ENCODE results near the gene CCDC85C.

CCDC85C gene

GRCh38 chr14:99556134-99556791, 47.7 kb downstream of the CCDC85C start:
- no peak for DNase-seq (ENCODE audit: low read depth)

- no peak for DNase-seq (ENCODE audit: low read depth)
Measured at GRCh38 chr14:99554757-99555531, 49.1 kb downstream of the CCDC85C start.

- no peak for DNase-seq (ENCODE audit: low read depth)
Measured at GRCh38 chr14:99554184-99554583, 49.8 kb downstream of the CCDC85C start.

- no peak for DNase-seq (ENCODE audit: low read depth)
Measured at GRCh38 chr14:99552572-99553216, 51.3 kb downstream of the CCDC85C start.

GRCh38 chr14:99552021-99552553, 51.9 kb downstream of the CCDC85C start:
- no peak for DNase-seq (ENCODE audit: low read depth)

GRCh38 chr14:99551034-99551922, 52.7 kb downstream of the CCDC85C start:
- DNase-seq (ENCODE audit: low read depth): no peak

GRCh38 chr14:99550387-99550992, 53.5 kb downstream of the CCDC85C start:
- DNase-seq (ENCODE audit: low read depth): no peak

- no peak for DNase-seq (ENCODE audit: low read depth)
Measured at GRCh38 chr14:99549684-99550083, 54.3 kb downstream of the CCDC85C start.

GRCh38 chr14:99548871-99549515, 55.0 kb downstream of the CCDC85C start:
- no peak for DNase-seq (ENCODE audit: low read depth)

GRCh38 chr14:99548255-99548654, 55.8 kb downstream of the CCDC85C start:
- DNase-seq (ENCODE audit: low read depth): no peak

- DNase-seq (ENCODE audit: low read depth): no peak
Measured at GRCh38 chr14:99546234-99546879, 57.6 kb downstream of the CCDC85C start.

GRCh38 chr14:99545586-99545985, 58.4 kb downstream of the CCDC85C start:
- no peak for DNase-seq (ENCODE audit: low read depth)

- no peak for DNase-seq (ENCODE audit: low read depth)
Measured at GRCh38 chr14:99544991-99545390, 59.0 kb downstream of the CCDC85C start.

- DNase-seq (ENCODE audit: low read depth): no peak
Measured at GRCh38 chr14:99543985-99544384, 60.0 kb downstream of the CCDC85C start.

- DNase-seq (ENCODE audit: low read depth): no peak
Measured at GRCh38 chr14:99543370-99543769, 60.6 kb downstream of the CCDC85C start.

GRCh38 chr14:99542566-99542965, 61.4 kb downstream of the CCDC85C start:
- no peak for DNase-seq (ENCODE audit: low read depth)

- DNase-seq (ENCODE audit: low read depth): no peak
Measured at GRCh38 chr14:99541677-99542470, 62.1 kb downstream of the CCDC85C start.

- no peak for DNase-seq (ENCODE audit: low read depth)
Measured at GRCh38 chr14:99541211-99541610, 62.8 kb downstream of the CCDC85C start.

- no peak for DNase-seq (ENCODE audit: low read depth)
Measured at GRCh38 chr14:99540196-99541032, 63.6 kb downstream of the CCDC85C start.

Data from activated T-helper 9 cell treated with anti-CD3 and anti-CD28 coated beads, Interleukin-2, amount 50 U/mL, for 16 hours (primary cell).